GM12878 (cell line): ENCODE results near the gene CDH4. TPM values are rescaled to one million over a fixed set of nuclear protein-coding genes. Genes with fewer than 3 reads are reported as not detected.

Experiments
- ATAC-seq: fragments of 200-7000 bp; cut with Tn5 transposase; 3 replicates; pipeline ENCODE4 v1.9.1; 2020; ENCODE audit warnings: mild to moderate bottlenecking, moderate library complexity
- BruUV-seq: library from RNA; stranded (reverse); fragments of 400-500 nt; replicated peaks from 2 replicates; lab custom pipeline; 2021; lab: Mats Ljungman, UMichigan
- CTCF ChIA-PET: fragments of 300-600 bp; sonication (Branson Sonifier 250); formaldehyde crosslinking; extraction: SDS; loops from one replicate; lab custom pipeline; 2021; ENCODE audit warnings: inconsistent platforms; lab: Yijun Ruan, JAX
- POLR2A ChIA-PET: fragments of 350-600 bp; formaldehyde crosslinking; extraction: SDS; loops from one replicate; lab custom pipeline; 2021; ENCODE audit warnings: inconsistent platforms; lab: Charles Lee
- RAD21 ChIA-PET: fragments of 300-600 bp; sonication (Branson Sonifier 250); formaldehyde crosslinking; loops from one replicate; lab custom pipeline; 2023; ENCODE audit warnings: antibody characterized with exemption; ENCODE audit not compliant: unreplicated experiment; lab: Charles Lee
- SMC1A ChIA-PET: fragments of 300-600 bp; sonication (Branson Sonifier 250); formaldehyde crosslinking; loops from one replicate; lab custom pipeline; 2023; ENCODE audit not compliant: unreplicated experiment, uncharacterized antibody; lab: Charles Lee
- DNase-seq: peaks from one replicate; pipeline ENCODE4 v3.0.0-alpha.2; 2011; ENCODE audit warnings: low read depth, low spot score
- FAIRE-seq: peaks from 3 replicates; lab custom pipeline; 2011; peaks lifted over from hg19 to GRCh38; lab: Jason Lieb, UNC
- H2AFZ ChIP-seq: 2 replicates; pipeline ENCODE4 v1.6.0; 2011; ENCODE audit warnings: low read depth, low read length, control low read depth; ENCODE audit not compliant: control insufficient read depth
- H3K27ac ChIP-seq: 2 replicates; pipeline ENCODE4 v1.5.1; 2011; ENCODE audit warnings: control low read depth; ENCODE audit not compliant: control insufficient read depth, insufficient read depth
- H3K27me3 ChIP-seq, 2 experiments: replicated peaks in 1 of 2; 2 replicates each; pipeline versions ENCODE4 v1.6.0 to v1.6.1; 2011; ENCODE audit warnings: low read length in 1 of 2; ENCODE audit not compliant: control insufficient read depth in 2 of 2, insufficient read depth in 2 of 2
- H3K36me3 ChIP-seq, 2 experiments: 2 replicates each; pipeline ENCODE4 v1.5.1; 2011; ENCODE audit warnings: low read length in 1 of 2; ENCODE audit not compliant: control insufficient read depth in 2 of 2, insufficient read depth in 2 of 2
- H3K4me1 ChIP-seq: 2 replicates; pipeline ENCODE4 v1.6.1; 2011; ENCODE audit warnings: mild to moderate bottlenecking, low read length, moderate library complexity, mixed read lengths; ENCODE audit not compliant: control insufficient read depth, insufficient read depth
- H3K4me2 ChIP-seq: 2 replicates; pipeline ENCODE4 v1.6.0; 2011; ENCODE audit warnings: control low read depth; ENCODE audit not compliant: control insufficient read depth, insufficient read depth
- H3K4me3 ChIP-seq: fragments of 200-600 bp; sonication (generic); 2 replicates; pipeline ENCODE4 v1.5.1; 2016
- H3K79me2 ChIP-seq: 2 replicates; pipeline ENCODE4 v1.6.0; 2011; ENCODE audit warnings: low read length; ENCODE audit not compliant: control insufficient read depth, insufficient read depth
- H3K9ac ChIP-seq: 2 replicates; pipeline ENCODE4 v1.8.0; 2011; ENCODE audit warnings: low read length, control low read depth, mixed read lengths; ENCODE audit not compliant: control insufficient read depth, insufficient read depth
- H3K9me3 ChIP-seq: replicated peaks from 3 replicates; pipeline ENCODE4 v1.5.1; 2011; ENCODE audit warnings: mild to moderate bottlenecking, low read length; ENCODE audit not compliant: control insufficient read depth, insufficient read depth
- H4K20me1 ChIP-seq: 2 replicates; pipeline ENCODE4 v1.6.0; 2011; ENCODE audit not compliant: control insufficient read depth, insufficient read depth
- BMI1 ChIP-seq: fragments of 450-650 bp; IDR thresholded peaks from 2 replicates; pipeline ENCODE4 v1.6.1; 2016; ENCODE audit warnings: mild to moderate bottlenecking, moderate library complexity, borderline replicate concordance
- IKZF2 ChIP-seq, 2 experiments: fragments of 450-650 bp; IDR thresholded peaks; 2 replicates each; pipeline ENCODE4 v1.6.1; 2017; ENCODE audit warnings: mild to moderate bottlenecking in 2 of 2, moderate library complexity in 2 of 2
- MTA3 ChIP-seq: IDR thresholded peaks from 2 replicates; pipeline ENCODE4 v1.6.1; 2012; ENCODE audit warnings: low read length, inconsistent platforms, borderline replicate concordance
- SIX5 ChIP-seq: IDR thresholded peaks from 2 replicates; pipeline ENCODE4 v1.6.1; 2011; ENCODE audit warnings: mild to moderate bottlenecking, low read depth, low read length, moderate library complexity; ENCODE audit not compliant: severe bottlenecking
- WGBS: methylation state at CpG from one replicate; pipeline ENCODE4 v1.1.6; 2016; ENCODE audit warnings: low lambda C conversion rate; ENCODE audit not compliant: insufficient replicate concordance, insufficient coverage; ENCODE audit errors: missing lambda C conversion rate; 5-methylcytosine and 5-hydroxymethylcytosine counted together
- in situ Hi-C: fragments of 300-500 bp; cut with MboI; formaldehyde crosslinking; loops from 9 replicates; pipeline ENCODE4 v1.14.3; 2018; ENCODE audit warnings: mixed read lengths
- intact Hi-C: fragments of 100-400 bp; cut with micrococcal nuclease; formaldehyde crosslinking; loops from one replicate; pipeline ENCODE4 v1.14.2; 2022; ENCODE audit not compliant: unreplicated experiment
- polyA plus RNA-seq, 11 experiments: library from polyadenylated mRNA; depleted of rRNA in 4 of 11; unstranded in 6 of 11; stranded (reverse) in 5 of 11; fragments of >200 nt; fragmentation: Nextera tagmentation in 4 of 11; fragmentation: Illumina TruSeq in 1 of 11; extraction: Ambion mirVana in 4 of 11; extraction: Trizol in 1 of 11; gene quantifications; 1 replicate in 1 of 11; 2 replicates in 10 of 11; pipeline versions ENCODE4 v1.2.1 to v1.2.3, GENCODE V29; 2011 to 2016; ENCODE audit warnings: inconsistent platforms in 2 of 11, missing spikeins in 2 of 11, low read depth in 1 of 11
- total RNA-seq, 4 experiments: library from RNA; depleted of rRNA in 3 of 4; stranded (reverse); fragments of >200 nt in 3 of 4; fragmentation: Illumina TruSeq in 1 of 4; extraction: Trizol in 1 of 4; gene quantifications; 2 replicates each; pipeline versions ENCODE4 v1.2.1 to v1.2.3, GENCODE V29; 2013 to 2021
- TF ChIP-seq, protein P1 (sequence below): IDR thresholded peaks from 2 replicates; pipeline ENCODE4 v1.6.1; 2012; ENCODE audit warnings: low read depth, low read length, improper control_type of control experiment
- TF ChIP-seq, protein P2 (sequence below): fragments of 450-650 bp; IDR thresholded peaks from 2 replicates; pipeline ENCODE4 v1.6.1; 2018; ENCODE audit warnings: mild to moderate bottlenecking, low read depth, moderate library complexity; ENCODE audit not compliant: partially characterized antibody
- TF ChIP-seq, protein P3 (sequence below): fragments of 450-650 bp; IDR thresholded peaks from 2 replicates; pipeline ENCODE4 v1.6.1; 2014; ENCODE audit warnings: mild to moderate bottlenecking
- TF ChIP-seq, protein P4 (sequence below): IDR thresholded peaks from 2 replicates; pipeline ENCODE4 v1.6.1; 2012; ENCODE audit warnings: improper control_type of control experiment, low read depth, low read length; ENCODE audit not compliant: insufficient replicate concordance

The CDH4 gene
- total and polyA plus RNA-seq, 10 of the 15 experiments (the other 5 are each of a cell fraction or from before 2014, with no cell fraction given): not detected

DNA sequence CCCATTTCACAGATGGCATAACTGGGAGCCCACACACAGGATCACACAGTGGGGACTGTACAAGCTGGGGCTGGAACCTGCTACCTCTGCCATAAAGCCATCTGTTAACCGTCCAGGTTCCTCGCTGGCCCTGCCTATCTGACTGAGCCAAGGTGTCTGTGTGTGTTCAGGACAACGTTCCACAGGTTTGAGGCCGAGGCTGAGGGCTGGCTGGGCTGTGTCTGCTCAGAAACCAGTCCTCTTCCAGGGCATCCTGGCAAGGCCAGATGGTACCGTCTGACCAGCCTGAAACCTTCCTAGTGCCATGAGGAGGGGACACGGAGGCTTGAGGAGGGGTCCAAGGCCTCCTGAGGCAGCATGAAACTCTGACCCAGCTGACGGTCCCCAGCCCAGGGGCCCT lies 663.0 kb downstream of the CDH4 start:
- H3K9ac ChIP-seq: no peak overlapping the region
- no peak overlapping the region for H3K4me2 ChIP-seq
- H3K36me3 ChIP-seq: no peaks in the 10 kb centered on the region
- WGBS: 47% methylated on average over 7 of the region's 7 CpGs
- H3K27ac ChIP-seq: no peak overlapping the region
- peaks cover 8% of the 10 kb centered on the region for H3K9me3 ChIP-seq
- no peaks in the 10 kb centered on the region for H4K20me1 ChIP-seq
- SMC1A ChIA-PET: no interaction called here
- CTCF ChIA-PET: no interaction called here
- H3K4me3 ChIP-seq: no peak overlapping the region
- BruUV-seq: no TSS peak
- DNase-seq (no peak), FAIRE-seq (no peak), ATAC-seq (no peak)
- in situ Hi-C loops (loop anchor here (5.0 kb wide), 1 partner anchor 52 kb away; no protein-coding TSS in a partner anchor), intact Hi-C loops (no loop called here)
- POLR2A ChIA-PET: no interaction called here
- H2AFZ ChIP-seq: no peak overlapping the region
- no peaks in the 10 kb centered on the region for H3K79me2 ChIP-seq
- RAD21 ChIA-PET: no interaction called here
- no peaks in the 10 kb centered on the region for H3K27me3 ChIP-seq
- peaks cover 27% of the 10 kb centered on the region for H3K4me1 ChIP-seq
- TF ChIP-seq, protein P1, sequence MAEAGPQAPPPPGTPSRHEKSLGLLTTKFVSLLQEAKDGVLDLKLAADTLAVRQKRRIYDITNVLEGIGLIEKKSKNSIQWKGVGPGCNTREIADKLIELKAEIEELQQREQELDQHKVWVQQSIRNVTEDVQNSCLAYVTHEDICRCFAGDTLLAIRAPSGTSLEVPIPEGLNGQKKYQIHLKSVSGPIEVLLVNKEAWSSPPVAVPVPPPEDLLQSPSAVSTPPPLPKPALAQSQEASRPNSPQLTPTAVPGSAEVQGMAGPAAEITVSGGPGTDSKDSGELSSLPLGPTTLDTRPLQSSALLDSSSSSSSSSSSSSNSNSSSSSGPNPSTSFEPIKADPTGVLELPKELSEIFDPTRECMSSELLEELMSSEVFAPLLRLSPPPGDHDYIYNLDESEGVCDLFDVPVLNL: no peak
- TF ChIP-seq BMI1 (no peak), SIX5 (no peak), MTA3 (no peak), IKZF2 (IDR thresholded peaks at IDR 0.05) (no peak)
- TF ChIP-seq, protein P2, sequence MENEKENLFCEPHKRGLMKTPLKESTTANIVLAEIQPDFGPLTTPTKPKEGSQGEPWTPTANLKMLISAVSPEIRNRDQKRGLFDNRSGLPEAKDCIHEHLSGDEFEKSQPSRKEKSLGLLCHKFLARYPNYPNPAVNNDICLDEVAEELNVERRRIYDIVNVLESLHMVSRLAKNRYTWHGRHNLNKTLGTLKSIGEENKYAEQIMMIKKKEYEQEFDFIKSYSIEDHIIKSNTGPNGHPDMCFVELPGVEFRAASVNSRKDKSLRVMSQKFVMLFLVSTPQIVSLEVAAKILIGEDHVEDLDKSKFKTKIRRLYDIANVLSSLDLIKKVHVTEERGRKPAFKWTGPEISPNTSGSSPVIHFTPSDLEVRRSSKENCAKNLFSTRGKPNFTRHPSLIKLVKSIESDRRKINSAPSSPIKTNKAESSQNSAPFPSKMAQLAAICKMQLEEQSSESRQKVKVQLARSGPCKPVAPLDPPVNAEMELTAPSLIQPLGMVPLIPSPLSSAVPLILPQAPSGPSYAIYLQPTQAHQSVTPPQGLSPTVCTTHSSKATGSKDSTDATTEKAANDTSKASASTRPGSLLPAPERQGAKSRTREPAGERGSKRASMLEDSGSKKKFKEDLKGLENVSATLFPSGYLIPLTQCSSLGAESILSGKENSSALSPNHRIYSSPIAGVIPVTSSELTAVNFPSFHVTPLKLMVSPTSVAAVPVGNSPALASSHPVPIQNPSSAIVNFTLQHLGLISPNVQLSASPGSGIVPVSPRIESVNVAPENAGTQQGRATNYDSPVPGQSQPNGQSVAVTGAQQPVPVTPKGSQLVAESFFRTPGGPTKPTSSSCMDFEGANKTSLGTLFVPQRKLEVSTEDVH: no peak
- TF ChIP-seq, protein P3, sequence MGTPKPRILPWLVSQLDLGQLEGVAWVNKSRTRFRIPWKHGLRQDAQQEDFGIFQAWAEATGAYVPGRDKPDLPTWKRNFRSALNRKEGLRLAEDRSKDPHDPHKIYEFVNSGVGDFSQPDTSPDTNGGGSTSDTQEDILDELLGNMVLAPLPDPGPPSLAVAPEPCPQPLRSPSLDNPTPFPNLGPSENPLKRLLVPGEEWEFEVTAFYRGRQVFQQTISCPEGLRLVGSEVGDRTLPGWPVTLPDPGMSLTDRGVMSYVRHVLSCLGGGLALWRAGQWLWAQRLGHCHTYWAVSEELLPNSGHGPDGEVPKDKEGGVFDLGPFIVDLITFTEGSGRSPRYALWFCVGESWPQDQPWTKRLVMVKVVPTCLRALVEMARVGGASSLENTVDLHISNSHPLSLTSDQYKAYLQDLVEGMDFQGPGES: no peak
- TF ChIP-seq, protein P4, sequence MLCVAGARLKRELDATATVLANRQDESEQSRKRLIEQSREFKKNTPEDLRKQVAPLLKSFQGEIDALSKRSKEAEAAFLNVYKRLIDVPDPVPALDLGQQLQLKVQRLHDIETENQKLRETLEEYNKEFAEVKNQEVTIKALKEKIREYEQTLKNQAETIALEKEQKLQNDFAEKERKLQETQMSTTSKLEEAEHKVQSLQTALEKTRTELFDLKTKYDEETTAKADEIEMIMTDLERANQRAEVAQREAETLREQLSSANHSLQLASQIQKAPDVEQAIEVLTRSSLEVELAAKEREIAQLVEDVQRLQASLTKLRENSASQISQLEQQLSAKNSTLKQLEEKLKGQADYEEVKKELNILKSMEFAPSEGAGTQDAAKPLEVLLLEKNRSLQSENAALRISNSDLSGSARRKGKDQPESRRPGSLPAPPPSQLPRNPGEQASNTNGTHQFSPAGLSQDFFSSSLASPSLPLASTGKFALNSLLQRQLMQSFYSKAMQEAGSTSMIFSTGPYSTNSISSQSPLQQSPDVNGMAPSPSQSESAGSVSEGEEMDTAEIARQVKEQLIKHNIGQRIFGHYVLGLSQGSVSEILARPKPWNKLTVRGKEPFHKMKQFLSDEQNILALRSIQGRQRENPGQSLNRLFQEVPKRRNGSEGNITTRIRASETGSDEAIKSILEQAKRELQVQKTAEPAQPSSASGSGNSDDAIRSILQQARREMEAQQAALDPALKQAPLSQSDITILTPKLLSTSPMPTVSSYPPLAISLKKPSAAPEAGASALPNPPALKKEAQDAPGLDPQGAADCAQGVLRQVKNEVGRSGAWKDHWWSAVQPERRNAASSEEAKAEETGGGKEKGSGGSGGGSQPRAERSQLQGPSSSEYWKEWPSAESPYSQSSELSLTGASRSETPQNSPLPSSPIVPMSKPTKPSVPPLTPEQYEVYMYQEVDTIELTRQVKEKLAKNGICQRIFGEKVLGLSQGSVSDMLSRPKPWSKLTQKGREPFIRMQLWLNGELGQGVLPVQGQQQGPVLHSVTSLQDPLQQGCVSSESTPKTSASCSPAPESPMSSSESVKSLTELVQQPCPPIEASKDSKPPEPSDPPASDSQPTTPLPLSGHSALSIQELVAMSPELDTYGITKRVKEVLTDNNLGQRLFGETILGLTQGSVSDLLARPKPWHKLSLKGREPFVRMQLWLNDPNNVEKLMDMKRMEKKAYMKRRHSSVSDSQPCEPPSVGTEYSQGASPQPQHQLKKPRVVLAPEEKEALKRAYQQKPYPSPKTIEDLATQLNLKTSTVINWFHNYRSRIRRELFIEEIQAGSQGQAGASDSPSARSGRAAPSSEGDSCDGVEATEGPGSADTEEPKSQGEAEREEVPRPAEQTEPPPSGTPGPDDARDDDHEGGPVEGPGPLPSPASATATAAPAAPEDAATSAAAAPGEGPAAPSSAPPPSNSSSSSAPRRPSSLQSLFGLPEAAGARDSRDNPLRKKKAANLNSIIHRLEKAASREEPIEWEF: no peak
